Loucy (cell line): ENCODE results near the gene CYTH3.
"Not testable (repeated sequence)": the region's sequence is repeated elsewhere in the genome, so short reads cannot be mapped to it uniquely, and the experiment has no call there.

Source experiments
- H2AFZ ChIP-seq: fragments of 200-600 bp; sonication (generic); 2 replicates; pipeline ENCODE4 v1.6.0; 2016; ENCODE audit warnings: antibody characterized with exemption, mild to moderate bottlenecking, low read length, moderate library complexity
- H3F3A ChIP-seq: fragments of 200-600 bp; 2 replicates; pipeline ENCODE4 v1.6.0; 2016; ENCODE audit warnings: antibody characterized with exemption, low read depth, mild to moderate bottlenecking
- H3K27me3 ChIP-seq: fragments of 200-600 bp; sonication (generic); 2 replicates; pipeline ENCODE4 v1.6.1; 2014; ENCODE audit warnings: low read length, mild to moderate bottlenecking; ENCODE audit not compliant: insufficient read depth, poor library complexity, severe bottlenecking
- H3K36me3 ChIP-seq: fragments of 200-600 bp; sonication (generic); 2 replicates; pipeline ENCODE4 v1.6.1; 2016; ENCODE audit warnings: low read length; ENCODE audit not compliant: insufficient read depth
- H3K4me1 ChIP-seq: fragments of 200-600 bp; sonication (generic); 2 replicates; pipeline ENCODE4 v1.5.1; 2014; ENCODE audit warnings: low read length, mild to moderate bottlenecking; ENCODE audit not compliant: insufficient read depth, poor library complexity, severe bottlenecking
- H3K4me2 ChIP-seq: fragments of 200-600 bp; sonication (generic); 2 replicates; pipeline ENCODE4 v1.6.0; 2014; ENCODE audit warnings: antibody characterized with exemption, low read length, low read depth, mild to moderate bottlenecking; ENCODE audit not compliant: poor library complexity, severe bottlenecking
- H3K4me3 ChIP-seq: fragments of 200-600 bp; sonication (generic); 2 replicates; pipeline ENCODE4 v1.5.1; 2014; ENCODE audit warnings: low read length, mild to moderate bottlenecking, mixed read lengths; ENCODE audit not compliant: poor library complexity, severe bottlenecking
- H3K79me2 ChIP-seq: fragments of 200-600 bp; sonication (generic); 2 replicates; pipeline ENCODE4 v1.6.1; 2014; ENCODE audit warnings: low read length; ENCODE audit not compliant: insufficient read depth
- H3K9ac ChIP-seq: fragments of 200-600 bp; sonication (generic); 2 replicates; pipeline ENCODE4 v1.6.0; 2014; ENCODE audit warnings: mild to moderate bottlenecking, low read depth, low read length, moderate library complexity; ENCODE audit not compliant: poor library complexity, severe bottlenecking
- H3K9me2 ChIP-seq: fragments of 200-600 bp; sonication (generic); replicated peaks from 2 replicates; pipeline ENCODE4 v1.6.1; 2016; ENCODE audit warnings: low read depth, low read length, mixed read lengths
- H3K9me3 ChIP-seq: fragments of 200-600 bp; sonication (generic); 2 replicates; pipeline ENCODE4 v1.6.1; 2014; ENCODE audit warnings: mild to moderate bottlenecking, antibody characterized with exemption, low read length, low read depth; ENCODE audit not compliant: insufficient read depth
- H4K20me1 ChIP-seq: fragments of 200-600 bp; sonication (generic); 2 replicates; pipeline ENCODE4 v1.6.0; 2014; ENCODE audit warnings: antibody characterized with exemption, low read length, mild to moderate bottlenecking; ENCODE audit not compliant: insufficient read depth, poor library complexity, severe bottlenecking
- EZH2phosphoT487 ChIP-seq: fragments of 200-600 bp; IDR thresholded peaks from 2 replicates; pipeline ENCODE4 v1.6.1; 2018; ENCODE audit warnings: antibody characterized with exemption, mild to moderate bottlenecking, moderate library complexity, borderline replicate concordance
- TF ChIP-seq, protein P1 (sequence below): fragments of 200-600 bp; sonication (generic); conservative IDR thresholded peaks from 2 replicates; pipeline ENCODE4 v1.5.1; 2014; ENCODE audit warnings: mild to moderate bottlenecking, antibody characterized with exemption, low read length

The CYTH3 gene

DNA sequence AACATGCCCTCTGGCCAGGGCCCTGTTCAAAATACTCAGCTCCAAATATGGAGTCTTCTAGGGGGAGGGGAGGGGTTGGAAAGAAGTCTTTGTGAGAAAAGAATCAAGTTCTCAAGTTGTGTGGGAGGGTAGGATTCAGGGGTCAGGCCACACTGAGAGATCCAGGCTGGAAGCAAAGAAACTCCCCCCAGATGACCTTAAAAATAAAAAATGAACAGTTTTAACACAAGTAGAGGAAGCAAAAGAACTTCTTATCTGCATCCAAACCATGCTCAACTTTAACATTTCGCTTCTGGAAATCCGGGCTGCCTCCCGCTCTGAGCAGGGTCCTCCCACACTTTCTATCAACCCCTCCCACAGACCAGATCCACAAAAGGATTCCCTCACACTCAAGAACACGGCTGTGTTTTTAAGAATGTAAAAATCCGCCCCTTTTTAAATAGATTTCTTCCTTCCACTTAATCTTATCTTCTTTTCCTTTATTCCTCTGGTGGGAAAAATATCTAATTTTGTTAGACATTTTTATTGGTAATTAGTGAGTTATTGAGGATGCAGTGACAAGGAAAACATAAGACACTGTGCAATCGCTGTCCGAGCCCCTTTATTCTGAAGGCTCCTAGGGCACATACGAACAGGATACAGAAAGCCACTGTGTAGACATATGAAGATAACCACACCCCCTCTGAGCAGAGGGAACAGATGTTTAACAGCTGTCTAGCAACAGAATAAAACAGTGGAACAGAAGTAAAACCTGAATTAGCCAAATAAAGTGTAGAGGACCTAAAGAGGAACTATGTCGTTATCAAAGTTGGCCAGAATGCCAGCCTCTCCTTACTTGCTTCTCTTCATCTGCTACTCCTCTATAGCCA lies 43.8 kb downstream of the CYTH3 start:
- Histone ChIP-seq H3K36me3 (no peaks in the 10 kb centered on the region), H3K4me1 (peaks cover 13% of the 10 kb centered on the region), H2AFZ (no peak overlapping the region), H3K79me2 (no peaks in the 10 kb centered on the region), H3K9me3 (no peaks in the 10 kb centered on the region), H3K9me2 (no peaks in the 10 kb centered on the region), H3K4me3 (no peak overlapping the region), H3K4me2 (no peak overlapping the region), H3K27me3 (no peaks in the 10 kb centered on the region), H3K9ac (no peak overlapping the region), H3F3A (no peaks in the 10 kb centered on the region), H4K20me1 (no peaks in the 10 kb centered on the region)
- TF ChIP-seq EZH2phosphoT487 = no peak
- TF ChIP-seq, protein P1, sequence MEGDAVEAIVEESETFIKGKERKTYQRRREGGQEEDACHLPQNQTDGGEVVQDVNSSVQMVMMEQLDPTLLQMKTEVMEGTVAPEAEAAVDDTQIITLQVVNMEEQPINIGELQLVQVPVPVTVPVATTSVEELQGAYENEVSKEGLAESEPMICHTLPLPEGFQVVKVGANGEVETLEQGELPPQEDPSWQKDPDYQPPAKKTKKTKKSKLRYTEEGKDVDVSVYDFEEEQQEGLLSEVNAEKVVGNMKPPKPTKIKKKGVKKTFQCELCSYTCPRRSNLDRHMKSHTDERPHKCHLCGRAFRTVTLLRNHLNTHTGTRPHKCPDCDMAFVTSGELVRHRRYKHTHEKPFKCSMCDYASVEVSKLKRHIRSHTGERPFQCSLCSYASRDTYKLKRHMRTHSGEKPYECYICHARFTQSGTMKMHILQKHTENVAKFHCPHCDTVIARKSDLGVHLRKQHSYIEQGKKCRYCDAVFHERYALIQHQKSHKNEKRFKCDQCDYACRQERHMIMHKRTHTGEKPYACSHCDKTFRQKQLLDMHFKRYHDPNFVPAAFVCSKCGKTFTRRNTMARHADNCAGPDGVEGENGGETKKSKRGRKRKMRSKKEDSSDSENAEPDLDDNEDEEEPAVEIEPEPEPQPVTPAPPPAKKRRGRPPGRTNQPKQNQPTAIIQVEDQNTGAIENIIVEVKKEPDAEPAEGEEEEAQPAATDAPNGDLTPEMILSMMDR = no peak

DNA sequence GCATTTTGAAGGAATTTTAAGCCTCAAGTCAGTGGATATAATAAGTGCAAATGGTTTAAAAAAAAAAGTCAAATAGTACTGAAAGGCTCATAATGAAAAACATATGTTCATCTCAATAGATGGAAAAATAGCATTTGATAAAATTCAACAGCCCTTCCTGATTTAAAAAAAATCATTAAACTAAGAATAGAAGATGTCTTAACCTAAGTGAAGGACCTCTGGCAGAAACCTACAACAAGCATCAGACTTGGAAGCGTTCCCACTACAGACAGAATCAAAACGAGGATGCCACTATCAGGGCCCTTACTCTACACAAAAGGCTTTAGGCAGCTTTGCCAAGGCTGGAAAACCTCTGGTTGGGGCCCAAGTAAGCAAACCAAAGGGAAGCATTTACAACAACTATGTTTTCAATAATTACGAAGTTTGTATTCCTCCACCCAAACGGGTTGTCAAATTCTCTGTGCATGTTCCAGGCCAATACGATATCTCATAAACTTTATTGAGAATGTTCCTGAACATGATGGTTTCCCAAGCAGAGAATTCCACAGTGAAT lies 45.1 kb downstream of the CYTH3 start:
- no peaks in the 10 kb centered on the region for H3K79me2 ChIP-seq
- no peaks in the 10 kb centered on the region for H4K20me1 ChIP-seq
- H3K9ac ChIP-seq = no peak overlapping the region
- H3F3A ChIP-seq = no peaks in the 10 kb centered on the region
- H3K36me3 ChIP-seq = no peaks in the 10 kb centered on the region
- no peak overlapping the region for H3K4me2 ChIP-seq
- TF ChIP-seq, protein P1 = no peak
- TF ChIP-seq EZH2phosphoT487 = no peak
- H2AFZ ChIP-seq = no peak overlapping the region
- no peaks in the 10 kb centered on the region for H3K9me3 ChIP-seq
- no peaks in the 10 kb centered on the region for H3K27me3 ChIP-seq
- no peak overlapping the region for H3K4me3 ChIP-seq
- peaks cover 13% of the 10 kb centered on the region for H3K4me1 ChIP-seq
- H3K9me2 ChIP-seq = no peaks in the 10 kb centered on the region

DNA sequence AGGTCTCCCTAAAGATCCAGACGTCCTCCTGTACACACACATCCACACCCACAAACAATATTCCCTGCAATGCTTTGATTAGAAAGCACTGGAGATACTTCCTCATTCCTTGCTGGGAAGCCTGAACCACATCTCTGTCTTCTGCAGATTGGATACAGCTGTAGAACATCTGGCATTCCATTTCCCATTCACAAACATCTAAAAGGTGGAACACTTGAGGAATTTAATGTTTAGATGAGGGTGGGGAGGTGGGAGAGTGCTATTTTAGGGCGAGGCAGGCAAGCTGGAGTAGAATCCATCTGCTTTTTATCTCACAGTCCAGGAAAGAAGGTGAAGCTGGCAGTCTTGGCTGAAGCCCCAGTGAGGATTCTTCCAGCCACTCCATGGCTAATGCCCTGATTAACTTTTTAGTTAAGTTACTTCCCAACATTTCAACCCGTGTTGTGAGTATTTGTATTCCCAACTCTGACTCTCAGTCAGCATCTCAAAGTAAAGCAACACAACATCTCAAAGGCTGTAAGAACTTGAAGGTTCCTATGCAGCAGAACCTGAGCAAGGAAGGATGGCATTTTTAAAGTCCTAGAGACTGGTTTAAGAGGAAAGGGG lies 46.1 kb downstream of the CYTH3 start:
- no peak overlapping the region for H3K4me3 ChIP-seq
- no peak overlapping the region for H3K9ac ChIP-seq
- H3K36me3 ChIP-seq = no peaks in the 10 kb centered on the region
- peaks cover 13% of the 10 kb centered on the region for H3K4me1 ChIP-seq
- H2AFZ ChIP-seq = no peak overlapping the region
- H3K27me3 ChIP-seq = no peaks in the 10 kb centered on the region
- H3K4me2 ChIP-seq = no peak overlapping the region
- no peaks in the 10 kb centered on the region for H4K20me1 ChIP-seq
- no peaks in the 10 kb centered on the region for H3K9me3 ChIP-seq
- TF ChIP-seq, protein P1 = no peak
- TF ChIP-seq EZH2phosphoT487 = no peak
- no peaks in the 10 kb centered on the region for H3K79me2 ChIP-seq
- H3F3A ChIP-seq = no peaks in the 10 kb centered on the region
- H3K9me2 ChIP-seq = no peaks in the 10 kb centered on the region

DNA sequence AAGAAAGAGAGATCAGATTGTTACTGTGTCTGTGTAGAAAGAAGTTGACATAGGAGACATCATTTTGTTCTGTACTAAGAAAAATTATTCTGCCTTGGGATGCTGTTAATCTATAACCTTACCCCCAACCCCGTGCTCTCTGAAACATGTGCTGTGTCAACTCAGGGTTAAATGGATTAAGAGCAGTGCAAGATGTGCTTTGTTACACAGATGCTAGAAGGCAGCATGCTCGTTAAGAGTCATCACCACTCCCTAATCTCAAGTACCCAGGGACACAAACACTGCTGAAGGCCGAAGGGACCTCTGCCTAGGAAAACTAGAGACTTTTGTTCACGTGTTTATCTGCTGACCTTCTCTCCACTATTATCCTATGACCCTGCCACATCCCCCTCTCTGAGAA lies 49.0 kb downstream of the CYTH3 start:
- H3F3A ChIP-seq, H3K9me2 ChIP-seq, H3K4me2 ChIP-seq, H3K36me3 ChIP-seq, H2AFZ ChIP-seq, H3K9ac ChIP-seq, H3K4me3 ChIP-seq, H4K20me1 ChIP-seq, H3K9me3 ChIP-seq, H3K79me2 ChIP-seq, H3K4me1 ChIP-seq, H3K27me3 ChIP-seq: not testable (repeated sequence)

DNA sequence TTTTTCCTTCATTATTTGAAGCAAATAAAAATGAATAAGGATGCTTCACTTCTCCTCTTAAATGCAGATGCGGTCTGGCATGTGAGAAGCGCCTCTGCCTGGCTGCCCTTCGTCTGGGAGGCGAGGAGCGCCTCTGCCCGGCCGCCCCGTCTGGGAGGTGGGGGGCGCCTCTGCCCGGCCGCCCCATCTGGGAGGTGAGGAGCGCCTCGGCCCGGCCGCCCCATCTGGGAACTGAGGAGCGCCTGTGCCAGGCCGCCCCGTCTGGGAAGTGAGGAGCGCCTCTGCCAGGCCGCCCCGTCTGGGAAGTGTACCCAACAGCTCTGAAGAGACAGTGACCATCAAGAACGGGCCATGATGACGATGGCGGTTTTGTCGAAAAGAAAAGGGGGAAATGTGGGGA lies 49.4 kb downstream of the CYTH3 start:
- H3K36me3 ChIP-seq, H3K9me2 ChIP-seq, H3K9ac ChIP-seq, H3K27me3 ChIP-seq, H4K20me1 ChIP-seq, H3F3A ChIP-seq, H2AFZ ChIP-seq, H3K4me2 ChIP-seq, H3K4me3 ChIP-seq, H3K79me2 ChIP-seq, H3K4me1 ChIP-seq, H3K9me3 ChIP-seq: not testable (repeated sequence)
